HepG2 (cell line): ENCODE results near the gene KANK4. TPM values are rescaled to one million over a fixed set of nuclear protein-coding genes. Genes with fewer than 3 reads are reported as not detected.

Experiments used
- ATAC-seq: fragments of 200-7000 bp; cut with Tn5 transposase; 3 replicates; pipeline ENCODE4 v1.9.1; 2020; ENCODE audit warnings: mild to moderate bottlenecking, moderate library complexity
- BruUV-seq: library from RNA; stranded (reverse); fragments of 400-500 nt; replicated peaks from 2 replicates; lab custom pipeline; 2021; lab: Mats Ljungman, UMichigan
- CTCF ChIA-PET: fragments of 300-600 bp; formaldehyde crosslinking; extraction: SDS; loops from one replicate; lab custom pipeline; 2021; ENCODE audit warnings: low total read pairs, inconsistent platforms, low intra/inter-chr PET ratio; lab: Yijun Ruan, JAX
- POLR2A ChIA-PET: fragments of 350-600 bp; sonication (Branson Sonifier 250); formaldehyde crosslinking; loops from one replicate; lab custom pipeline; 2020; ENCODE audit warnings: antibody characterized with exemption, inconsistent platforms; lab: Yijun Ruan, JAX
- DNase-seq: peaks from one replicate; pipeline ENCODE4 v3.0.0-alpha.2; 2015; ENCODE audit warnings: low spot score
- FAIRE-seq: peaks from 3 replicates; lab custom pipeline; 2011; peaks lifted over from hg19 to GRCh38; lab: Jason Lieb, UNC
- H2AFZ ChIP-seq: one replicate; pipeline ENCODE4 v1.6.1; 2011; ENCODE audit warnings: low read length, inconsistent platforms
- H3K27ac ChIP-seq: fragments of 300-600 bp; 3 replicates; pipeline ENCODE4 v1.8.0; 2011; ENCODE audit warnings: mixed run types, mild to moderate bottlenecking, mixed read lengths, low read length, inconsistent platforms; ENCODE audit not compliant: insufficient read depth; ENCODE audit errors: extremely low read length
- H3K27me3 ChIP-seq, 2 experiments: fragments of 200-600 bp in 1 of 2; 2 replicates in 1 of 2; 3 replicates in 1 of 2; pipeline versions ENCODE4 v1.6.0 to v1.8.0; 2011; ENCODE audit warnings: low read length in 2 of 2, mild to moderate bottlenecking in 2 of 2, moderate library complexity in 2 of 2, inconsistent platforms in 1 of 2; ENCODE audit not compliant: insufficient read depth in 2 of 2, control insufficient read depth in 1 of 2
- H3K36me3 ChIP-seq, 2 experiments: fragments of 200-600 bp in 1 of 2; replicated peaks in 1 of 2; 2 replicates in 1 of 2; 3 replicates in 1 of 2; pipeline versions ENCODE4 v1.5.1 to v1.8.0; 2011; ENCODE audit warnings: low read length in 2 of 2, inconsistent platforms in 1 of 2; ENCODE audit not compliant: insufficient read depth in 2 of 2, control insufficient read depth in 1 of 2
- H3K4me1 ChIP-seq: 2 replicates; pipeline ENCODE4 v1.5.1; 2012; ENCODE audit warnings: low read length, inconsistent platforms; ENCODE audit not compliant: insufficient read depth
- H3K4me2 ChIP-seq: 2 replicates; pipeline ENCODE4 v1.6.0; 2011; ENCODE audit warnings: low read depth, low read length, inconsistent platforms
- H3K4me3 ChIP-seq, 3 experiments: fragments of 200-600 bp in 1 of 3; sonication (generic), shearing (Covaris generic) in 1 of 3; replicated peaks in 1 of 3; 2 replicates each; pipeline ENCODE4 v1.5.1; 2011 to 2016; ENCODE audit warnings: low read length in 3 of 3, inconsistent platforms in 2 of 3, low read depth in 2 of 3, mild to moderate bottlenecking in 2 of 3, control low read depth in 1 of 3, mixed read lengths in 1 of 3; ENCODE audit not compliant: insufficient read depth in 1 of 3
- H3K79me2 ChIP-seq: one replicate; pipeline ENCODE4 v1.6.1; 2011; ENCODE audit warnings: low read length, inconsistent platforms; ENCODE audit not compliant: insufficient read depth
- H3K9ac ChIP-seq: 2 replicates; pipeline ENCODE4 v1.6.0; 2011; ENCODE audit warnings: mild to moderate bottlenecking, low read depth, low read length, inconsistent platforms; ENCODE audit not compliant: insufficient read depth
- H3K9me3 ChIP-seq: 2 replicates; pipeline ENCODE4 v1.5.1; 2012; ENCODE audit warnings: mild to moderate bottlenecking, low read length
- H4K20me1 ChIP-seq: 2 replicates; pipeline ENCODE4 v1.6.0; 2011; ENCODE audit warnings: inconsistent platforms, mild to moderate bottlenecking, low read length, moderate library complexity; ENCODE audit not compliant: insufficient read depth
- ATM ChIP-seq: fragments of 450-650 bp; IDR thresholded peaks from 2 replicates; pipeline ENCODE4 v1.7.1; 2017; ENCODE audit warnings: mild to moderate bottlenecking, borderline replicate concordance
- CENPT ChIP-seq: sonication (generic); formaldehyde crosslinking; IDR thresholded peaks from 2 replicates; pipeline ENCODE4 v1.8.0; 2022; ENCODE audit warnings: low read depth, mild to moderate bottlenecking, moderate library complexity, missing genetic modification reagents
- HIVEP1 ChIP-seq: sonication (generic); formaldehyde crosslinking; IDR thresholded peaks from 2 replicates; pipeline ENCODE4 v1.4.0; 2020; ENCODE audit warnings: mild to moderate bottlenecking, missing genetic modification reagents
- HOXA3 ChIP-seq: sonication (generic); formaldehyde crosslinking; IDR thresholded peaks from 2 replicates; pipeline ENCODE4 v1.5.0; 2020; ENCODE audit warnings: missing genetic modification reagents
- MAFK ChIP-seq, 2 experiments: IDR thresholded peaks in 1 of 2; conservative IDR thresholded peaks in 1 of 2; 2 replicates each; pipeline ENCODE4 v1.6.1; 2011; ENCODE audit warnings: improper control_type of control experiment in 2 of 2, low read length in 2 of 2
- MIXL1 ChIP-seq: IDR thresholded peaks from 2 replicates; pipeline ENCODE4 v1.6.1; 2016
- NONO ChIP-seq, 2 experiments: fragments of 450-650 bp in 1 of 2; sonication (generic) in 1 of 2; formaldehyde crosslinking in 1 of 2; IDR thresholded peaks in 1 of 2; conservative IDR thresholded peaks in 1 of 2; 2 replicates each; pipeline versions ENCODE4 v1.6.1 to v1.8.0; 2017 to 2022; ENCODE audit warnings: mild to moderate bottlenecking in 1 of 2, missing genetic modification reagents in 1 of 2, moderate library complexity in 1 of 2
- NR2F2 ChIP-seq: IDR thresholded peaks from 2 replicates; pipeline ENCODE4 v1.6.1; 2012; ENCODE audit warnings: low read depth, inconsistent platforms, borderline replicate concordance
- NR2F6 ChIP-seq, 2 experiments: IDR thresholded peaks; 2 replicates each; pipeline ENCODE4 v1.6.1; 2016; ENCODE audit warnings: antibody characterized with exemption in 1 of 2, mild to moderate bottlenecking in 1 of 2
- PATZ1 ChIP-seq: sonication (generic); formaldehyde crosslinking; IDR thresholded peaks from 2 replicates; pipeline ENCODE4 v1.4.0; 2020; ENCODE audit warnings: missing genetic modification reagents
- RAD21 ChIP-seq: fragments of 450-650 bp; formaldehyde crosslinking; IDR thresholded peaks from 2 replicates; pipeline ENCODE4 v1.5.0; 2020; ENCODE audit warnings: mild to moderate bottlenecking
- RFX5 ChIP-seq: IDR thresholded peaks from 2 replicates; pipeline ENCODE4 v1.6.1; 2011; ENCODE audit warnings: low read depth, low read length, improper control_type of control experiment
- SOX6 ChIP-seq, 2 experiments: fragments of 450-650 bp in 1 of 2; sonication (generic) in 1 of 2; formaldehyde crosslinking in 1 of 2; IDR thresholded peaks; 2 replicates each; pipeline versions ENCODE4 v1.4.0 to v1.6.1; 2017 to 2020; ENCODE audit warnings: antibody characterized with exemption in 1 of 2, mild to moderate bottlenecking in 1 of 2, missing genetic modification reagents in 1 of 2
- ZNF124 ChIP-seq: sonication (generic); formaldehyde crosslinking; IDR thresholded peaks from 2 replicates; pipeline ENCODE4 v1.4.0; 2020; ENCODE audit warnings: missing genetic modification reagents
- ZNF232 ChIP-seq: sonication (generic); formaldehyde crosslinking; IDR thresholded peaks from 2 replicates; pipeline ENCODE4 v1.4.0; 2020; ENCODE audit warnings: missing genetic modification reagents, borderline replicate concordance
- ZNF451 ChIP-seq: sonication (generic); formaldehyde crosslinking; IDR thresholded peaks from 2 replicates; pipeline ENCODE4 v1.5.0; 2020; ENCODE audit warnings: mild to moderate bottlenecking, missing genetic modification reagents
- ZNF558 ChIP-seq: sonication (generic); formaldehyde crosslinking; IDR thresholded peaks from 2 replicates; pipeline ENCODE4 v1.9.0; 2022; ENCODE audit warnings: mild to moderate bottlenecking, missing genetic modification reagents, borderline replicate concordance
- ZNF703 ChIP-seq: sonication (generic); formaldehyde crosslinking; IDR thresholded peaks from 2 replicates; pipeline ENCODE4 v1.5.1; 2020; ENCODE audit warnings: missing genetic modification reagents, mild to moderate bottlenecking, moderate library complexity, borderline replicate concordance
- ZSCAN22 ChIP-seq: sonication (generic); formaldehyde crosslinking; IDR thresholded peaks from 2 replicates; pipeline ENCODE4 v1.4.0; 2020; ENCODE audit warnings: mild to moderate bottlenecking, missing genetic modification reagents
- WGBS: methylation state at CpG from one replicate; pipeline ENCODE4 v1.1.6; 2017; ENCODE audit warnings: low lambda C conversion rate; 5-methylcytosine and 5-hydroxymethylcytosine counted together
- in situ Hi-C: cut with HindIII; loops from 2 replicates; pipeline ENCODE4 v1.10.0; 2017; ENCODE audit warnings: low pct_unique_long_range_greater_than_20kb; ENCODE audit not compliant: extremely low pct_ligation_motif_present
- intact Hi-C: fragments of 100-400 bp; cut with micrococcal nuclease; formaldehyde crosslinking; loops from one replicate; pipeline ENCODE4 v1.10.0; 2022; ENCODE audit not compliant: unreplicated experiment
- polyA plus RNA-seq, 8 experiments: library from polyadenylated mRNA; depleted of rRNA in 3 of 8; stranded (reverse) in 7 of 8; unstranded in 1 of 8; fragments of >200 nt; fragmentation: Illumina TruSeq in 4 of 8; extraction: Trizol in 4 of 8; gene quantifications; 2 replicates each; pipeline versions ENCODE4 v1.2.1 to v1.2.3, GENCODE V29; 2011 to 2016; ENCODE audit warnings: low read depth in 4 of 8, missing spikeins in 1 of 8, mixed read lengths in 1 of 8; ENCODE audit not compliant: insufficient read depth in 1 of 8
- total RNA-seq, 5 experiments: library from RNA; depleted of rRNA; stranded (reverse); fragments of >200 nt; fragmentation: Illumina TruSeq; extraction: Trizol; gene quantifications; 2 replicates each; pipeline ENCODE4 v1.2.3, GENCODE V29; 2016; ENCODE audit warnings: low read depth in 1 of 5
- TF ChIP-seq, protein P1 (sequence below): sonication (generic); formaldehyde crosslinking; IDR thresholded peaks from 2 replicates; pipeline ENCODE4 v1.5.1; 2020; ENCODE audit warnings: missing genetic modification reagents, mild to moderate bottlenecking, borderline replicate concordance

KANK4 gene
- total and polyA plus RNA-seq, 2 of the 13 experiments (the other 11 are each of a cell fraction or from before 2014, with no cell fraction given) = 16.1 to 25.7 TPM

- H3K27ac ChIP-seq = no peak overlapping the region
- H3K9ac ChIP-seq = peak overlapping the region; percentile 37; the same call in 1 of the 2 replicates
- H4K20me1 ChIP-seq = no peaks in the 10 kb centered on the region
- in situ Hi-C loops (no loop called here), intact Hi-C loops (loop anchor here (1.0 kb wide), 1 partner anchor 163 kb away; no protein-coding TSS in a partner anchor)
- no TSS peak for BruUV-seq
- H3K4me2 ChIP-seq = peak overlapping the region; percentile 99
- peaks cover 33% of the 10 kb centered on the region for H3K4me1 ChIP-seq
- DNase-seq (peak; percentile 45), ATAC-seq (peak; percentile 85), FAIRE-seq (peak; percentile 40)
- no peaks in the 10 kb centered on the region; a peak in 1 of 5 replicates for H3K27me3 ChIP-seq
- H2AFZ ChIP-seq = peak overlapping the region; percentile 87
- no peaks in the 10 kb centered on the region for H3K36me3 ChIP-seq
- POLR2A ChIA-PET = interaction anchor here (0.6 to 2.0 kb wide), 6 partner anchors 10 to 153 kb away, joined by 3 to 8 read pairs (median 4); partner anchors contain the start of gene KANK4
- CTCF ChIA-PET = interaction anchor here (1.2 kb wide), 1 partner anchor 162 kb away, joined by 6 read pairs; no protein-coding TSS in a partner anchor
- no peaks in the 10 kb centered on the region for H3K9me3 ChIP-seq
- WGBS = 3% methylated on average over 20 of the region's 21 CpGs
- H3K79me2 ChIP-seq = no peaks in the 10 kb centered on the region
- H3K4me3 ChIP-seq = peak overlapping the region; percentile 52 to 65 (median 62)
- TF ChIP-seq NR2F2 (peak; percentile 63; the same call in 1 of the 2 replicates), NR2F6 (IDR thresholded peaks at IDR 0.05) (peak; percentile 90), NR2F6 (CRISPR knock-in tag; IDR thresholded peaks at IDR 0.05) (peak; percentile 92), HOXA3 (CRISPR knock-in tag) (peak; percentile 49; the same call in 1 of the 2 replicates), SOX6 (IDR thresholded peaks at IDR 0.05) (no peak), SOX6 (CRISPR knock-in tag; IDR thresholded peaks at IDR 0.05) (peak; percentile 20; the same call in 1 of the 2 replicates), NONO (IDR thresholded peaks at IDR 0.05) (no peak), NONO (CRISPR knock-in tag; conservative IDR thresholded peaks at IDR 0.05) (no peak), PATZ1 (CRISPR knock-in tag) (peak; percentile 46; the same call in 1 of the 2 replicates), ATM (no peak), ZNF558 (CRISPR knock-in tag) (no peak), MIXL1 (CRISPR knock-in tag) (no peak), ZNF124 (CRISPR knock-in tag) (no peak), MAFK (conservative IDR thresholded peaks at IDR 0.05 in 1 of 2, IDR thresholded peaks at IDR 0.05 in 1 of 2; ENCODE audit: low read length in 2 of 2) (peak; percentile 55 to 69; a peak in 3 of 4 replicates), ZNF703 (no peak), RFX5 (peak; percentile 30; the same call in 1 of the 2 replicates), ZNF451 (CRISPR knock-in tag) (no peak), ZSCAN22 (CRISPR knock-in tag) (no peak), CENPT (CRISPR knock-in tag) (no peak), RAD21 (CRISPR knock-in tag) (0 out of 2 replicates have a peak, but pooled peaks have one; percentile 33), ZNF232 (CRISPR knock-in tag) (peak; percentile 24; the same call in 1 of the 2 replicates), HIVEP1 (CRISPR knock-in tag) (no peak)
- TF ChIP-seq, protein P1, sequence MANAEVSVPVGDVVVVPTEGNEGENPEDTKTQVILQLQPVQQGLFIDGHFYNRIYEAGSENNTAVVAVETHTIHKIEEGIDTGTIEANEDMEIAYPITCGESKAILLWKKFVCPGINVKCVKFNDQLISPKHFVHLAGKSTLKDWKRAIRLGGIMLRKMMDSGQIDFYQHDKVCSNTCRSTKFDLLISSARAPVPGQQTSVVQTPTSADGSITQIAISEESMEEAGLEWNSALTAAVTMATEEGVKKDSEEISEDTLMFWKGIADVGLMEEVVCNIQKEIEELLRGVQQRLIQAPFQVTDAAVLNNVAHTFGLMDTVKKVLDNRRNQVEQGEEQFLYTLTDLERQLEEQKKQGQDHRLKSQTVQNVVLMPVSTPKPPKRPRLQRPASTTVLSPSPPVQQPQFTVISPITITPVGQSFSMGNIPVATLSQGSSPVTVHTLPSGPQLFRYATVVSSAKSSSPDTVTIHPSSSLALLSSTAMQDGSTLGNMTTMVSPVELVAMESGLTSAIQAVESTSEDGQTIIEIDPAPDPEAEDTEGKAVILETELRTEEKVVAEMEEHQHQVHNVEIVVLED (CRISPR knock-in tag) = no peak
These were observed 18.7 kb upstream of the KANK4 start for GRCh38 chr1:62337706-62338631.
